ENCODE data around the gene CNIH2. TPM values are rescaled to one million over a fixed set of nuclear protein-coding genes. Genes with fewer than 3 reads are reported as not detected.

CNIH2 gene
- total and polyA plus RNA-seq, 9 of the 15 experiments (the other 6 are each of a cell fraction or from before 2014, with no cell fraction given): 0.26 to 0.89 (median 0.40) TPM; not detected in 4

DNA sequence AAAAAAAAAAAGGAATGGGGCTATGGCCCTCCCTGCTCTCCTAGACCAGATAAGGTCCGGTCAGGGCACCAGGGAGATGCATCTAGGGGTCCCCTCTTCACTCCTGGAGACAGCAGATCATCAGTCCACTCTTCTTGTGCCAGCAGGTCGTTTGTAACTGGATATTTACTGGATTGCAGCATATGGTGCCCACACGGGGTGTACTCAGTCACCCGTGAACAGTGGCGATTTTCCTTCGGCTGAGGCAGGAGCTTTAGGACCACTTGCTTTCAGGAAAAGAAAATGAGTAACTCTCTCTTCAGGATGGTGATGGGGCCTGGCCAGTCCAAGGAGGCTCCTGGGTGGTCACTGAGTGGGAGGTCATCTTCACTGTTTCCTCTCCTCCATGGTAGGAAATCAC lies 47.8 kb upstream of the CNIH2 start:
- H3K9ac ChIP-seq (ENCODE audit: insufficient read depth in 1 of 2, low read depth in 2 of 2, low read length in 2 of 2): no peak overlapping the region
- no peaks in the 10 kb centered on the region for H3K9me3 ChIP-seq (replicated peaks; ENCODE audit: control insufficient read depth, insufficient read depth, low read depth, low read length)
- 72% methylated on average over 5 of the region's 6 CpGs for WGBS (ENCODE audit: insufficient coverage, low coverage, missing lambda C conversion rate)
- H4K20me1 ChIP-seq (replicated peaks; ENCODE audit: control insufficient read depth, insufficient read depth, low read length): 0 out of 2 replicates have a peak, but pooled peaks cover 3% of the 10 kb centered on the region
- ChIA-PET POLR2A (no interaction called here), CTCF (ENCODE audit: low intra/inter-chr PET ratio) (no interaction called here)
- H3K4me2 ChIP-seq (ENCODE audit: insufficient read depth, low read length): no peak overlapping the region
- DNase-seq (ENCODE audit: extremely low read depth in 1 of 4, low spot score in 3 of 4) (no peak), ATAC-seq (no peak), FAIRE-seq (no peak)
- intact Hi-C loops (cut with micrococcal nuclease) (no loop called here), in situ Hi-C loops (cut with MboI) (no loop called here)
- no peaks in the 10 kb centered on the region for H3K9me1 ChIP-seq (ENCODE audit: control insufficient read depth, insufficient read depth, low read length)
- H3K27me3 ChIP-seq (ENCODE audit: control insufficient read depth in 2 of 2, insufficient read depth in 2 of 2, low read length in 2 of 2): no peaks in the 10 kb centered on the region
- BruUV-seq (replicated peaks): no TSS peak
- no peaks in the 10 kb centered on the region for H3K4me1 ChIP-seq (replicated peaks in 1 of 2; ENCODE audit: control insufficient read depth in 2 of 2, insufficient read depth in 2 of 2, low read length in 2 of 2)
- no peaks in the 10 kb centered on the region for H3K79me2 ChIP-seq (ENCODE audit: control insufficient read depth, insufficient read depth, low read length)
- peaks cover 34% of the 10 kb centered on the region for H3K36me3 ChIP-seq (ENCODE audit: control insufficient read depth, insufficient read depth, low read length)
- H3K27ac ChIP-seq (ENCODE audit: extremely low read depth, low read depth, low read length): no peak overlapping the region
- H2AFZ ChIP-seq (ENCODE audit: low read depth, low read length): no peak overlapping the region
- H3K4me3 ChIP-seq: no peak overlapping the region
- TF ChIP-seq RB1 (IDR thresholded peaks at IDR 0.05; ENCODE audit: low read depth) (no peak), TGIF2 (CRISPR knock-in tag; IDR thresholded peaks at IDR 0.05) (no peak), RAD21 (CRISPR knock-in tag; conservative IDR thresholded peaks at IDR 0.05 in 1 of 2, IDR thresholded peaks at IDR 0.05 in 1 of 2) (no peak), RBM15 (IDR thresholded peaks at IDR 0.05; ENCODE audit: insufficient read depth, low read length) (no peak), POLR3G (IDR thresholded peaks at IDR 0.05; ENCODE audit: extremely low read depth, insufficient read length, insufficient replicate concordance) (no peak), TAF7 (tag; IDR thresholded peaks at IDR 0.05) (no peak), ZNF140 (CRISPR knock-in tag; IDR thresholded peaks at IDR 0.05) (no peak), SRSF1 (IDR thresholded peaks at IDR 0.05; ENCODE audit: low read depth, low read length) (no peak), MED1 (CRISPR knock-in tag; IDR thresholded peaks at IDR 0.05; ENCODE audit: borderline replicate concordance) (no peak), TOE1 (IDR thresholded peaks at IDR 0.05; ENCODE audit: borderline replicate concordance) (no peak), TOE1 (CRISPR knock-in tag; IDR thresholded peaks at IDR 0.05; ENCODE audit: borderline replicate concordance, low read depth) (no peak)
- TF ChIP-seq, protein P1, sequence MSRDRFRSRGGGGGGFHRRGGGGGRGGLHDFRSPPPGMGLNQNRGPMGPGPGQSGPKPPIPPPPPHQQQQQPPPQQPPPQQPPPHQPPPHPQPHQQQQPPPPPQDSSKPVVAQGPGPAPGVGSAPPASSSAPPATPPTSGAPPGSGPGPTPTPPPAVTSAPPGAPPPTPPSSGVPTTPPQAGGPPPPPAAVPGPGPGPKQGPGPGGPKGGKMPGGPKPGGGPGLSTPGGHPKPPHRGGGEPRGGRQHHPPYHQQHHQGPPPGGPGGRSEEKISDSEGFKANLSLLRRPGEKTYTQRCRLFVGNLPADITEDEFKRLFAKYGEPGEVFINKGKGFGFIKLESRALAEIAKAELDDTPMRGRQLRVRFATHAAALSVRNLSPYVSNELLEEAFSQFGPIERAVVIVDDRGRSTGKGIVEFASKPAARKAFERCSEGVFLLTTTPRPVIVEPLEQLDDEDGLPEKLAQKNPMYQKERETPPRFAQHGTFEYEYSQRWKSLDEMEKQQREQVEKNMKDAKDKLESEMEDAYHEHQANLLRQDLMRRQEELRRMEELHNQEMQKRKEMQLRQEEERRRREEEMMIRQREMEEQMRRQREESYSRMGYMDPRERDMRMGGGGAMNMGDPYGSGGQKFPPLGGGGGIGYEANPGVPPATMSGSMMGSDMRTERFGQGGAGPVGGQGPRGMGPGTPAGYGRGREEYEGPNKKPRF (IDR thresholded peaks at IDR 0.05; ENCODE audit: low read depth, low read length): no peak
- TF ChIP-seq, protein P2, sequence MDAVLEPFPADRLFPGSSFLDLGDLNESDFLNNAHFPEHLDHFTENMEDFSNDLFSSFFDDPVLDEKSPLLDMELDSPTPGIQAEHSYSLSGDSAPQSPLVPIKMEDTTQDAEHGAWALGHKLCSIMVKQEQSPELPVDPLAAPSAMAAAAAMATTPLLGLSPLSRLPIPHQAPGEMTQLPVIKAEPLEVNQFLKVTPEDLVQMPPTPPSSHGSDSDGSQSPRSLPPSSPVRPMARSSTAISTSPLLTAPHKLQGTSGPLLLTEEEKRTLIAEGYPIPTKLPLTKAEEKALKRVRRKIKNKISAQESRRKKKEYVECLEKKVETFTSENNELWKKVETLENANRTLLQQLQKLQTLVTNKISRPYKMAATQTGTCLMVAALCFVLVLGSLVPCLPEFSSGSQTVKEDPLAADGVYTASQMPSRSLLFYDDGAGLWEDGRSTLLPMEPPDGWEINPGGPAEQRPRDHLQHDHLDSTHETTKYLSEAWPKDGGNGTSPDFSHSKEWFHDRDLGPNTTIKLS (IDR thresholded peaks at IDR 0.05; ENCODE audit: borderline replicate concordance, low read depth): no peak
- TF ChIP-seq, protein P3, sequence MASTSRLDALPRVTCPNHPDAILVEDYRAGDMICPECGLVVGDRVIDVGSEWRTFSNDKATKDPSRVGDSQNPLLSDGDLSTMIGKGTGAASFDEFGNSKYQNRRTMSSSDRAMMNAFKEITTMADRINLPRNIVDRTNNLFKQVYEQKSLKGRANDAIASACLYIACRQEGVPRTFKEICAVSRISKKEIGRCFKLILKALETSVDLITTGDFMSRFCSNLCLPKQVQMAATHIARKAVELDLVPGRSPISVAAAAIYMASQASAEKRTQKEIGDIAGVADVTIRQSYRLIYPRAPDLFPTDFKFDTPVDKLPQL (IDR thresholded peaks at IDR 0.05; ENCODE audit: extremely low read depth, insufficient read length): no peak
- TF ChIP-seq, protein P4, sequence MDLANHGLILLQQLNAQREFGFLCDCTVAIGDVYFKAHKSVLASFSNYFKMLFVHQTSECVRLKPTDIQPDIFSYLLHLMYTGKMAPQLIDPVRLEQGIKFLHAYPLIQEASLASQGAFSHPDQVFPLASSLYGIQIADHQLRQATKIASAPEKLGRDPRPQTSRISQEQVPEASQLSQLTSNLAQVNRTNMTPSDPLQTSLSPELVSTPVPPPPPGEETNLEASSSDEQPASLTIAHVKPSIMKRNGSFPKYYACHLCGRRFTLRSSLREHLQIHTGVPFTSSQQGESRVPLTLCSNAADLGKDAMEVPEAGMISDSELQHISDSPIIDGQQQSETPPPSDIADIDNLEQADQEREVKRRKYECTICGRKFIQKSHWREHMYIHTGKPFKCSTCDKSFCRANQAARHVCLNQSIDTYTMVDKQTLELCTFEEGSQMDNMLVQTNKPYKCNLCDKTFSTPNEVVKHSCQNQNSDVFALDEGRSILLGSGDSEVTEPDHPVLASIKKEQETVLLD (IDR thresholded peaks at IDR 0.05): no peak
- TF ChIP-seq, protein P5, sequence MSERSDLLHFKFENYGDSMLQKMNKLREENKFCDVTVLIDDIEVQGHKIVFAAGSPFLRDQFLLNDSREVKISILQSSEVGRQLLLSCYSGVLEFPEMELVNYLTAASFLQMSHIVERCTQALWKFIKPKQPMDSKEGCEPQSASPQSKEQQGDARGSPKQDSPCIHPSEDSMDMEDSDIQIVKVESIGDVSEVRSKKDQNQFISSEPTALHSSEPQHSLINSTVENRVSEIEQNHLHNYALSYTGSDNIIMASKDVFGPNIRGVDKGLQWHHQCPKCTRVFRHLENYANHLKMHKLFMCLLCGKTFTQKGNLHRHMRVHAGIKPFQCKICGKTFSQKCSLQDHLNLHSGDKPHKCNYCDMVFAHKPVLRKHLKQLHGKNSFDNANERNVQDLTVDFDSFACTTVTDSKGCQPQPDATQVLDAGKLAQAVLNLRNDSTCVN (CRISPR knock-in tag; IDR thresholded peaks at IDR 0.05): no peak

Data from K562 (cell line).